SU-DHL-6 (cell line): ENCODE data around the gene RASD1.

Source experiments
- H2AFZ ChIP-seq: fragments of 200-600 bp; sonication (generic); 2 replicates; pipeline ENCODE4 v1.6.1; 2014; ENCODE audit warnings: low read depth, mild to moderate bottlenecking, moderate library complexity, mixed read lengths, antibody characterized with exemption, low read length; ENCODE audit not compliant: severe bottlenecking
- H3F3A ChIP-seq: fragments of 200-600 bp; shearing (Covaris generic); 2 replicates; pipeline ENCODE4 v1.6.0; 2016; ENCODE audit warnings: antibody characterized with exemption, mild to moderate bottlenecking; ENCODE audit not compliant: insufficient read depth
- H3K27ac ChIP-seq: fragments of 200-600 bp; sonication (generic); 2 replicates; pipeline ENCODE4 v1.5.1; 2016; ENCODE audit warnings: low read depth, mild to moderate bottlenecking, low read length, moderate library complexity, mixed read lengths
- H3K27me3 ChIP-seq: fragments of 200-600 bp; sonication (generic), shearing (Covaris generic); 2 replicates; pipeline ENCODE4 v1.6.0; 2014; ENCODE audit warnings: mild to moderate bottlenecking, low read length
- H3K36me3 ChIP-seq: fragments of 200-600 bp; sonication (generic); 2 replicates; pipeline ENCODE4 v1.6.1; 2014; ENCODE audit warnings: mild to moderate bottlenecking, low read length, mixed read lengths
- H3K4me2 ChIP-seq: fragments of 300-600, 200-600 bp; shearing (Covaris generic), sonication (generic); 2 replicates; pipeline ENCODE4 v1.6.0; 2014; ENCODE audit warnings: low read length, low read depth, mild to moderate bottlenecking; ENCODE audit not compliant: poor library complexity, severe bottlenecking
- H3K4me3 ChIP-seq: fragments of 200-600 bp; sonication (generic); 2 replicates; pipeline ENCODE4 v1.5.1; 2014; ENCODE audit warnings: antibody characterized with exemption, low read length, mild to moderate bottlenecking, mixed read lengths; ENCODE audit not compliant: insufficient read depth, poor library complexity, severe bottlenecking
- H3K79me2 ChIP-seq: fragments of 200-600 bp; sonication (generic); 2 replicates; pipeline ENCODE4 v1.6.1; 2014; ENCODE audit warnings: mild to moderate bottlenecking, low read length, moderate library complexity; ENCODE audit not compliant: insufficient read depth
- H3K9ac ChIP-seq: fragments of 200-600 bp; sonication (generic); 2 replicates; pipeline ENCODE4 v1.7.0; 2014; ENCODE audit warnings: mild to moderate bottlenecking, low read length
- H3K9me2 ChIP-seq: fragments of 200-600 bp; sonication (generic); replicated peaks from 2 replicates; pipeline ENCODE4 v1.6.1; 2014; ENCODE audit warnings: low read length; ENCODE audit not compliant: insufficient read depth
- H3K9me3 ChIP-seq: fragments of 200-600 bp; sonication (generic); 2 replicates; pipeline ENCODE4 v1.6.1; 2014; ENCODE audit warnings: low read length, mixed read lengths; ENCODE audit not compliant: insufficient read depth
- H4K20me1 ChIP-seq: fragments of 200-600 bp; sonication (generic); 2 replicates; pipeline ENCODE4 v1.6.1; 2014; ENCODE audit warnings: low read depth, mild to moderate bottlenecking, antibody characterized with exemption, low read length, moderate library complexity, mixed read lengths
- EZH2phosphoT487 ChIP-seq: fragments of 200-600 bp; sonication (generic), shearing (Covaris generic); conservative IDR thresholded peaks from 2 replicates; pipeline ENCODE4 v1.6.1; 2018; ENCODE audit warnings: mild to moderate bottlenecking, antibody characterized with exemption, low read length, moderate library complexity, mixed read lengths
- TF ChIP-seq, protein P1 (sequence below): fragments of 200-600 bp; sonication (generic); IDR thresholded peaks from one replicate; pipeline ENCODE4 v1.5.1; 2017; ENCODE audit warnings: antibody characterized with exemption, mild to moderate bottlenecking, low read length, moderate library complexity; ENCODE audit not compliant: insufficient read depth, poor library complexity, severe bottlenecking

Gene RASD1

DNA sequence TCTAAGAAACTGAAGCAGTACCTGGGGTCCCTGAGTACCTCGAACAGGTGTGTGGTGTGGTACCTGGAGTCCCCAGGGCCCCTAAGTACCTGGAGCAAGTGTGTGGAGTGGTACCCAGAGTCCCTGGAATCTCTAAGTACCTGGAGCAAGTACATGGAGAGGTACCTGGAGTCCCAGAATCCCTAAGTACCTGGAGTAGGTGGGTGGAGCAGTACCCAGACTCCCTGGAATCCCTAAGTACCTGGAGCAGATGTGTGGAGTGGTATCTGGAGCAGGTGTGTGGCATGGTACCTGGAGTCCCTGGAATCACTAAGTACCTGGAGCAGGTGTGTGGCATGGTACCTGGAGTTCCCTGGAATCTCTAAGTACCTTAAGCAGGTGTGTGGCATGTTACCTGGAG lies 41.9 kb downstream of the RASD1 start:
- TF ChIP-seq, protein P1, sequence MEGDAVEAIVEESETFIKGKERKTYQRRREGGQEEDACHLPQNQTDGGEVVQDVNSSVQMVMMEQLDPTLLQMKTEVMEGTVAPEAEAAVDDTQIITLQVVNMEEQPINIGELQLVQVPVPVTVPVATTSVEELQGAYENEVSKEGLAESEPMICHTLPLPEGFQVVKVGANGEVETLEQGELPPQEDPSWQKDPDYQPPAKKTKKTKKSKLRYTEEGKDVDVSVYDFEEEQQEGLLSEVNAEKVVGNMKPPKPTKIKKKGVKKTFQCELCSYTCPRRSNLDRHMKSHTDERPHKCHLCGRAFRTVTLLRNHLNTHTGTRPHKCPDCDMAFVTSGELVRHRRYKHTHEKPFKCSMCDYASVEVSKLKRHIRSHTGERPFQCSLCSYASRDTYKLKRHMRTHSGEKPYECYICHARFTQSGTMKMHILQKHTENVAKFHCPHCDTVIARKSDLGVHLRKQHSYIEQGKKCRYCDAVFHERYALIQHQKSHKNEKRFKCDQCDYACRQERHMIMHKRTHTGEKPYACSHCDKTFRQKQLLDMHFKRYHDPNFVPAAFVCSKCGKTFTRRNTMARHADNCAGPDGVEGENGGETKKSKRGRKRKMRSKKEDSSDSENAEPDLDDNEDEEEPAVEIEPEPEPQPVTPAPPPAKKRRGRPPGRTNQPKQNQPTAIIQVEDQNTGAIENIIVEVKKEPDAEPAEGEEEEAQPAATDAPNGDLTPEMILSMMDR, result no peak
- no peak for TF ChIP-seq EZH2phosphoT487
- H3K4me3 ChIP-seq, result no peak overlapping the region
- H3K27ac ChIP-seq, result no peak overlapping the region
- no peaks in the 10 kb centered on the region for H3K9me2 ChIP-seq
- no peaks in the 10 kb centered on the region for H3K79me2 ChIP-seq
- H2AFZ ChIP-seq, result no peak overlapping the region
- H3K9me3 ChIP-seq, result no peaks in the 10 kb centered on the region
- H3K9ac ChIP-seq, result no peak overlapping the region
- H3F3A ChIP-seq, result no peaks in the 10 kb centered on the region
- H3K4me2 ChIP-seq, result no peak overlapping the region
- no peaks in the 10 kb centered on the region for H4K20me1 ChIP-seq
- no peaks in the 10 kb centered on the region for H3K27me3 ChIP-seq
- H3K36me3 ChIP-seq, result no peaks in the 10 kb centered on the region

DNA sequence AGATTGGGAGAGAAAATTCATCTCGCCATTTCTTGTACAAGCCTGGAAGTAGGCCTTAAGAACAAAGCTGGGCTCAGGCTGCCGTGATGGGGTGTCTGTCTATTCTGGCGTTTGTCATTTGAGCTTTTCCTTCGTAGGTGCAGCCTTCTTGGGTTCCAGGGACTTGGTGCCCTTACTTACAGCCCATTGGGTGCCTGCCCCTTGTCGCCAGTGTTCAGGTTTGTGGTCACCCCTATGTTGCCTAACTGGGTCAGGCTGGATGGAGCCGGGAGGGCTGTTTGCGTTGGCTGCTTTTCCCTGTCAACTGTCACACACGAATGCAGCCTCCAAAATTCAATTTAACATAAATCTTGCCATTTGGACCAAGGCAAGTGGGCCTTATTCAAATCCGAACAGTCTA lies 43.1 kb downstream of the RASD1 start:
- no peaks in the 10 kb centered on the region for H3F3A ChIP-seq
- no peaks in the 10 kb centered on the region for H4K20me1 ChIP-seq
- no peaks in the 10 kb centered on the region for H3K27me3 ChIP-seq
- no peaks in the 10 kb centered on the region for H3K9me3 ChIP-seq
- H2AFZ ChIP-seq, result no peak overlapping the region
- no peak overlapping the region for H3K4me3 ChIP-seq
- H3K36me3 ChIP-seq, result no peaks in the 10 kb centered on the region
- no peak overlapping the region for H3K27ac ChIP-seq
- no peak overlapping the region for H3K9ac ChIP-seq
- no peaks in the 10 kb centered on the region for H3K79me2 ChIP-seq
- no peak overlapping the region for H3K4me2 ChIP-seq
- TF ChIP-seq EZH2phosphoT487, result no peak
- TF ChIP-seq, protein P1, result no peak
- H3K9me2 ChIP-seq, result no peaks in the 10 kb centered on the region

DNA sequence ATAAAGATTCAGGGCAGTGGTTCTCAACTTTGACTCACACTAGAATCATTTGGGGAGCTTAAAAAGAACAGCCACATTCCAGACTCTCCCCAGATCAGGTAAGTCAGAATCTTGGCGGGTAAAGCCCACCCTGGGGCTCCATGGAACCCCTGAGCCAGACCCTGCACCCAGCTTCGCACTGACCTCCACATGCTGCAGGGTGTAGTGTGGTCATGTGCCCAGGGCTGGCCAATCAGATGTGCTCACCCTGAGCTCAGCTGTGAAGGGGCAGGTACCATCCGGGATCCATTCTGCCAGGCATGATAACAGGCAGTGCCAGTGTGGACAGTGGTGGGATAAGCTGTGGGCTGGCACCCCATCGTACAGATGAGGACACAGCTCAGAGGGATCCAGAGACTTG lies 47.5 kb downstream of the RASD1 start:
- TF ChIP-seq, protein P1, result no peak
- TF ChIP-seq EZH2phosphoT487, result no peak
- Histone ChIP-seq H3K36me3 (no peaks in the 10 kb centered on the region), H3K9me3 (no peaks in the 10 kb centered on the region), H3K27me3 (no peaks in the 10 kb centered on the region), H3K4me3 (no peak overlapping the region), H3K79me2 (no peaks in the 10 kb centered on the region), H3K4me2 (no peak overlapping the region), H2AFZ (no peak overlapping the region), H3K9ac (no peak overlapping the region), H3F3A (no peaks in the 10 kb centered on the region), H3K9me2 (no peaks in the 10 kb centered on the region), H3K27ac (no peak overlapping the region), H4K20me1 (no peaks in the 10 kb centered on the region)
